B cell (primary cell): ENCODE measurements around the gene XXYLT1. TPM values are rescaled to one million over a fixed set of nuclear protein-coding genes. Genes with fewer than 3 reads are reported as not detected.

Experiments
- ATAC-seq: fragments of 200-7000 bp; cut with Tn5 transposase; one replicate; pipeline ENCODE4 v1.10.0; 2021; ENCODE audit warnings: low read depth, mild to moderate bottlenecking, moderate number of reproducible peaks, moderate library complexity
- CTCF ChIA-PET: fragments of 350-600 bp; sonication (Branson Sonifier 250); formaldehyde crosslinking; loops from one replicate; lab custom pipeline; 2021; ENCODE audit warnings: antibody characterized with exemption, inconsistent platforms; lab: Charles Lee
- POLR2A ChIA-PET: fragments of 350-600 bp; sonication (Branson Sonifier 250); formaldehyde crosslinking; loops from one replicate; lab custom pipeline; 2021; ENCODE audit warnings: antibody characterized with exemption; lab: Charles Lee
- DNase-seq: peaks from one replicate; pipeline ENCODE4 v3.0.0; 2013
- H2AFZ ChIP-seq: 2 replicates; pipeline ENCODE4 v1.6.1; 2012; ENCODE audit warnings: mild to moderate bottlenecking, low read depth, low read length; ENCODE audit not compliant: insufficient read depth, poor library complexity, severe bottlenecking
- H3K27ac ChIP-seq, 2 donors: 1 replicate in 1 of 2; 2 replicates in 1 of 2; pipeline ENCODE4 v1.5.1; 2012 to 2013; ENCODE audit warnings: low read length in 2 of 2, mild to moderate bottlenecking in 2 of 2, moderate library complexity in 1 of 2
- H3K27me3 ChIP-seq, 4 experiments: fragments of 200-600 bp in 1 of 4; sonication (generic) in 1 of 4; replicated peaks in 1 of 4; 1 replicate in 2 of 4; 2 replicates in 2 of 4; pipeline versions ENCODE4 v1.6.1 to v1.7.0; 2013 to 2016; ENCODE audit warnings: low read length in 3 of 4, mild to moderate bottlenecking in 2 of 4, mixed read lengths in 1 of 4, moderate library complexity in 1 of 4; ENCODE audit not compliant: insufficient read depth in 4 of 4, control insufficient read depth in 3 of 4; ENCODE audit errors: control extremely low read depth in 1 of 4
- H3K36me3 ChIP-seq, 2 experiments: replicated peaks in 1 of 2; 1 replicate in 1 of 2; 2 replicates in 1 of 2; pipeline versions ENCODE4 v1.6.1 to v1.7.1; 2013; ENCODE audit warnings: low read length in 1 of 2; ENCODE audit not compliant: insufficient read depth in 2 of 2, control insufficient read depth in 1 of 2; ENCODE audit errors: control extremely low read depth in 1 of 2, extremely low read depth in 1 of 2
- H3K4me1 ChIP-seq, 2 donors: fragments of 200-600 bp in 1 of 2; sonication (generic) in 1 of 2; 1 replicate in 1 of 2; 2 replicates in 1 of 2; pipeline versions ENCODE4 v1.5.1 to v1.6.1; 2013 to 2017; ENCODE audit warnings: low read length in 2 of 2; ENCODE audit not compliant: control insufficient read depth in 2 of 2, insufficient read depth in 2 of 2
- H3K4me2 ChIP-seq: replicated peaks from 2 replicates; pipeline ENCODE3; 2012; ENCODE audit warnings: mild to moderate bottlenecking, low read depth, low read length; ENCODE audit not compliant: poor library complexity, severe bottlenecking
- H3K4me3 ChIP-seq, 5 experiments: fragments of 200-600 bp in 1 of 5; sonication (generic) in 1 of 5; 1 replicate in 3 of 5; 2 replicates in 2 of 5; pipeline versions ENCODE4 v1.5.1 to v1.7.0; 2011 to 2016; ENCODE audit warnings: low read length in 4 of 5, mild to moderate bottlenecking in 4 of 5, low read depth in 2 of 5, control low read depth in 1 of 5, moderate library complexity in 1 of 5; ENCODE audit not compliant: insufficient read depth in 1 of 5; ENCODE audit errors: control extremely low read depth in 1 of 5, extremely low read depth in 1 of 5
- H3K79me2 ChIP-seq: fragments of 200-600 bp; sonication (generic); one replicate; pipeline ENCODE4 v1.6.0; 2016; ENCODE audit warnings: low read length; ENCODE audit not compliant: control insufficient read depth, insufficient read depth
- H3K9ac ChIP-seq: fragments of 200-600 bp; sonication (generic); 2 replicates; pipeline ENCODE4 v1.6.1; 2017; ENCODE audit warnings: mild to moderate bottlenecking, low read length, moderate library complexity
- H3K9me3 ChIP-seq, 3 donors: one replicate each; pipeline versions ENCODE4 v1.6.1 to v1.7.1; 2013; ENCODE audit warnings: low read length in 2 of 3; ENCODE audit not compliant: control insufficient read depth in 2 of 3, insufficient read depth in 1 of 3; ENCODE audit errors: control extremely low read depth in 1 of 3
- H4K20me1 ChIP-seq: 2 replicates; pipeline ENCODE4 v1.6.0; 2012; ENCODE audit warnings: mild to moderate bottlenecking, low read length; ENCODE audit not compliant: insufficient read depth, control insufficient read depth, poor library complexity, severe bottlenecking
- H3K27ac Mint-ChIP-seq: one replicate; pipeline ENCODE4 v1.8.0; 2021; ENCODE audit warnings: mixed read lengths
- H3K27me3 Mint-ChIP-seq: one replicate; pipeline ENCODE4 v1.8.0; 2021; ENCODE audit warnings: mixed read lengths
- H3K4me1 Mint-ChIP-seq: one replicate; pipeline ENCODE4 v1.8.0; 2021; ENCODE audit warnings: mixed read lengths
- H3K4me3 Mint-ChIP-seq: one replicate; pipeline ENCODE4 v1.8.0; 2021; ENCODE audit warnings: mixed read lengths
- H3K9me3 Mint-ChIP-seq: one replicate; pipeline ENCODE4 v1.8.0; 2022; ENCODE audit warnings: mixed read lengths; ENCODE audit not compliant: insufficient read depth
- EZH2 ChIP-seq: IDR thresholded peaks from 2 replicates; pipeline ENCODE4 v1.6.1; 2012; ENCODE audit warnings: borderline replicate concordance, low read depth, mild to moderate bottlenecking, moderate library complexity, low read length; ENCODE audit not compliant: insufficient read depth, poor library complexity, severe bottlenecking
- WGBS: methylation state at CpG from one replicate; pipeline ENCODE4 v1.1.5; 2013; ENCODE audit warnings: missing lambda C conversion rate; ENCODE audit not compliant: insufficient coverage; 5-methylcytosine and 5-hydroxymethylcytosine counted together
- intact Hi-C: fragments of 100-400 bp; cut with micrococcal nuclease; formaldehyde crosslinking; loops from one replicate; pipeline ENCODE4 v1.10.0; 2022
- polyA plus RNA-seq: library from polyadenylated mRNA; depleted of rRNA; stranded (reverse); fragments of >200 nt; gene quantifications from 2 replicates; pipeline ENCODE4 v1.2.3, GENCODE V29; 2012
- total RNA-seq, 2 donors: library from RNA; stranded (reverse); fragments of 120-200 nt in 1 of 2; gene quantifications; 1 replicate in 1 of 2; 2 replicates in 1 of 2; pipeline versions ENCODE4 v1.2.3 to v1.2.4, GENCODE V29; 2013 to 2022
- TF ChIP-seq, protein P1 (sequence below): fragments of 200-600 bp; IDR thresholded peaks from one replicate; pipeline ENCODE4 v1.8.0; 2022; ENCODE audit warnings: antibody characterized with exemption, mild to moderate bottlenecking

XXYLT1 gene
- total and polyA plus RNA-seq, 2 donors (not counting 1 experiment from before 2014, with no cell fraction given): 2.6 to 11.2 TPM

DNA sequence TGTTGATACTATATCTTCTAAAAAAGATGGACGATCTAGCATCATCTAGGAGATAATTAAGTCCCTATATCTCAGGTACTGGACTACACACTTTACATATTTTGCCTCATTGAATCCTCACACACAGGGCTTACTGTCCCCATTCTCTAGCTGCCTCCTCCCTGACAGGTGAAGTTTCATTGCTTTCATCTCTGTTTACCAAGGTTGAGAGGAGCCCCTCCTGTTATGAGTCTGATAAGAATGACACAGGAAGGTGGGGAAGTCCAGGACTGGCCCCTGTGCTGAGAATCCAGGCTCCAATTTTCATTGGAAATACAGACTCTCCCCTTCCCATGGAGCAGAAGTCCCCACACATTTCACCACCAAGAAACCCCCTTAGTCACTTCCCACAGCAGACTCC lies 105.2 kb downstream of the XXYLT1 start:
- Mint-ChIP-seq H3K4me3 (no peak overlapping the region), H3K9me3 (no peaks in the 10 kb centered on the region), H3K27ac (no peak overlapping the region), H3K27me3 (no peaks in the 10 kb centered on the region), H3K4me1 (peaks cover 24% of the 10 kb centered on the region)
- no peak overlapping the region for H2AFZ ChIP-seq
- no peak overlapping the region for H3K9ac ChIP-seq
- H3K27ac ChIP-seq: no peak overlapping the region
- no peaks in the 10 kb centered on the region for H3K9me3 ChIP-seq
- no peaks in the 10 kb centered on the region for H4K20me1 ChIP-seq
- H3K4me1 ChIP-seq: peaks cover 18 to 27% of the 10 kb centered on the region in 2 donors
- ChIA-PET POLR2A (no interaction called here), CTCF (no interaction called here)
- H3K27me3 ChIP-seq: no peaks in the 10 kb centered on the region
- no peak overlapping the region for H3K4me3 ChIP-seq
- H3K4me2 ChIP-seq: no peak overlapping the region
- H3K79me2 ChIP-seq: no peaks in the 10 kb centered on the region
- TF ChIP-seq, protein P1, sequence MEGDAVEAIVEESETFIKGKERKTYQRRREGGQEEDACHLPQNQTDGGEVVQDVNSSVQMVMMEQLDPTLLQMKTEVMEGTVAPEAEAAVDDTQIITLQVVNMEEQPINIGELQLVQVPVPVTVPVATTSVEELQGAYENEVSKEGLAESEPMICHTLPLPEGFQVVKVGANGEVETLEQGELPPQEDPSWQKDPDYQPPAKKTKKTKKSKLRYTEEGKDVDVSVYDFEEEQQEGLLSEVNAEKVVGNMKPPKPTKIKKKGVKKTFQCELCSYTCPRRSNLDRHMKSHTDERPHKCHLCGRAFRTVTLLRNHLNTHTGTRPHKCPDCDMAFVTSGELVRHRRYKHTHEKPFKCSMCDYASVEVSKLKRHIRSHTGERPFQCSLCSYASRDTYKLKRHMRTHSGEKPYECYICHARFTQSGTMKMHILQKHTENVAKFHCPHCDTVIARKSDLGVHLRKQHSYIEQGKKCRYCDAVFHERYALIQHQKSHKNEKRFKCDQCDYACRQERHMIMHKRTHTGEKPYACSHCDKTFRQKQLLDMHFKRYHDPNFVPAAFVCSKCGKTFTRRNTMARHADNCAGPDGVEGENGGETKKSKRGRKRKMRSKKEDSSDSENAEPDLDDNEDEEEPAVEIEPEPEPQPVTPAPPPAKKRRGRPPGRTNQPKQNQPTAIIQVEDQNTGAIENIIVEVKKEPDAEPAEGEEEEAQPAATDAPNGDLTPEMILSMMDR: no peak
- TF ChIP-seq EZH2: no peak
- no peaks in the 10 kb centered on the region for H3K36me3 ChIP-seq
- intact Hi-C loops: no loop called here
- DNase-seq (no peak), ATAC-seq (no peak)
- no CpG with 5 or more reads among the region's 1 CpG for WGBS

GRCh38 chr3:195165265-195165609 lies 105.7 kb downstream of the XXYLT1 start:
- CTCF ChIA-PET: no interaction called here
- no peaks in the 10 kb centered on the region for H3K9me3 Mint-ChIP-seq
- H3K27me3 Mint-ChIP-seq: no peaks in the 10 kb centered on the region
- Histone ChIP-seq H3K9ac (no peak overlapping the region), H3K27ac (no peak overlapping the region), H3K4me1 (peaks cover 23 to 33% of the 10 kb centered on the region in 2 donors), H3K27me3 (no peaks in the 10 kb centered on the region), H3K4me2 (no peak overlapping the region), H4K20me1 (no peaks in the 10 kb centered on the region), H3K36me3 (no peaks in the 10 kb centered on the region), H3K79me2 (no peaks in the 10 kb centered on the region), H3K9me3 (no peaks in the 10 kb centered on the region), H2AFZ (no peak overlapping the region), H3K4me3 (no peak overlapping the region)
- POLR2A ChIA-PET: no interaction called here
- DNase-seq (no peak), ATAC-seq (no peak)
- no peak overlapping the region for H3K4me3 Mint-ChIP-seq
- intact Hi-C loops: no loop called here
- WGBS: 85% methylated on average over 5 of the region's 7 CpGs
- H3K27ac Mint-ChIP-seq: no peak overlapping the region
- H3K4me1 Mint-ChIP-seq: peaks cover 30% of the 10 kb centered on the region
- TF ChIP-seq, protein P1: no peak
- no peak for TF ChIP-seq EZH2
